ENCODE results near the gene PCNX3. TPM values are rescaled to one million over a fixed set of nuclear protein-coding genes. Genes with fewer than 3 reads are reported as not detected.
"Not testable (repeated sequence)": the region's sequence is repeated elsewhere in the genome, so short reads cannot be mapped to it uniquely, and the experiment has no call there.

Gene PCNX3
- total RNA-seq, 1 donor from 2014 or later: 32.4 TPM

GRCh38 chr11:65655570-65656332, 40.2 kb downstream of the PCNX3 start:
- H3K27ac ChIP-seq: no peak overlapping the region

GRCh38 chr11:65657426-65657825, 41.9 kb downstream of the PCNX3 start:
- H3K36me3 ChIP-seq: peaks cover 85% of the 10 kb centered on the region
- H3K4me1 ChIP-seq: peaks cover 48% of the 10 kb centered on the region
- TF ChIP-seq CTCF (IDR thresholded peaks at IDR 0.05): no peak
- no peak overlapping the region for H3K4me3 ChIP-seq
- intact Hi-C loops (cut with DNase I): no loop called here
- no peak for DNase-seq
- no peaks in the 10 kb centered on the region for H3K27me3 ChIP-seq (ENCODE audit: low read depth)
- no peak overlapping the region for H3K27ac ChIP-seq
- no peak for ATAC-seq
- H3K9me3 ChIP-seq: no peaks in the 10 kb centered on the region

More at GRCh38 chr11:65655570-65656332, 40.2 kb downstream of the PCNX3 start:
- no peak for TF ChIP-seq CTCF (IDR thresholded peaks at IDR 0.05)
- Histone ChIP-seq H3K27me3 (ENCODE audit: low read depth) (no peaks in the 10 kb centered on the region), H3K4me1 (peaks cover 50% of the 10 kb centered on the region), H3K4me3 (no peak overlapping the region), H3K36me3 (peaks cover 80% of the 10 kb centered on the region), H3K9me3 (no peaks in the 10 kb centered on the region)
- no peak for ATAC-seq
- DNase-seq: no peak
- intact Hi-C loops (cut with DNase I): no loop called here

- no peaks in the 10 kb centered on the region for H3K9me3 ChIP-seq
- peaks cover 43% of the 10 kb centered on the region for H3K4me1 ChIP-seq
- no peak overlapping the region for H3K27ac ChIP-seq
- H3K27me3 ChIP-seq (ENCODE audit: low read depth): no peaks in the 10 kb centered on the region
- DNase-seq (no peak), ATAC-seq (no peak)
- intact Hi-C loops (cut with DNase I): no loop called here
- TF ChIP-seq CTCF (IDR thresholded peaks at IDR 0.05): no peak
- H3K36me3 ChIP-seq: peaks cover 84% of the 10 kb centered on the region
- H3K4me3 ChIP-seq: no peak overlapping the region
Measured at GRCh38 chr11:65658174-65659021, 42.8 kb downstream of the PCNX3 start.

GRCh38 chr11:65660038-65660437, 44.5 kb downstream of the PCNX3 start:
- Histone ChIP-seq H3K36me3 (peaks cover 68% of the 10 kb centered on the region), H3K4me1 (peaks cover 40% of the 10 kb centered on the region), H3K4me3 (no peak overlapping the region), H3K9me3 (no peaks in the 10 kb centered on the region), H3K27ac (no peak overlapping the region), H3K27me3 (ENCODE audit: low read depth) (no peaks in the 10 kb centered on the region)
- TF ChIP-seq CTCF (IDR thresholded peaks at IDR 0.05): no peak
- no peak for ATAC-seq
- intact Hi-C loops (cut with DNase I): no loop called here
- DNase-seq: no peak

- peak overlapping the region; percentile 96 for H3K27ac ChIP-seq
- H3K36me3 ChIP-seq: peaks cover 59% of the 10 kb centered on the region
- H3K9me3 ChIP-seq; ATAC-seq; DNase-seq; H3K27me3 ChIP-seq (ENCODE audit: low read depth); intact Hi-C loops (cut with DNase I): not testable (repeated sequence)
- peaks cover 40% of the 10 kb centered on the region for H3K4me1 ChIP-seq
- H3K4me3 ChIP-seq: peak overlapping the region; percentile 94
Measured at GRCh38 chr11:65660908-65661307, 45.3 kb downstream of the PCNX3 start.
